AG20443 (cell line): Measurements from ENCODE around the gene NUP50.
A peak's percentile ranks its signal among the peaks of the same experiment; 100 is the strongest.
"Not testable (repeated sequence)": the region's sequence is repeated elsewhere in the genome, so short reads cannot be mapped to it uniquely, and the experiment has no call there.

Experiments used
- DNase-seq: peaks from one replicate; pipeline ENCODE4 v3.0.0; 2012; ENCODE audit warnings: low spot score, mixed read lengths

The NUP50 gene

GRCh38 chr22:45159652-45160462, 3.9 kb upstream of the NUP50 start:
- DNase-seq, result no peak

- no peak for DNase-seq
These were observed 1.2 kb upstream of the NUP50 start for GRCh38 chr22:45162531-45162930.

GRCh38 chr22:45163099-45163450, 650 bp upstream of the NUP50 start:
- DNase-seq, result peak; percentile 37

GRCh38 chr22:45164270-45165088, 754 bp downstream of the NUP50 start:
- DNase-seq, result peak; percentile 43

- no peak for DNase-seq
These were observed 3.2 kb downstream of the NUP50 start for GRCh38 chr22:45166932-45167331.

DNA sequence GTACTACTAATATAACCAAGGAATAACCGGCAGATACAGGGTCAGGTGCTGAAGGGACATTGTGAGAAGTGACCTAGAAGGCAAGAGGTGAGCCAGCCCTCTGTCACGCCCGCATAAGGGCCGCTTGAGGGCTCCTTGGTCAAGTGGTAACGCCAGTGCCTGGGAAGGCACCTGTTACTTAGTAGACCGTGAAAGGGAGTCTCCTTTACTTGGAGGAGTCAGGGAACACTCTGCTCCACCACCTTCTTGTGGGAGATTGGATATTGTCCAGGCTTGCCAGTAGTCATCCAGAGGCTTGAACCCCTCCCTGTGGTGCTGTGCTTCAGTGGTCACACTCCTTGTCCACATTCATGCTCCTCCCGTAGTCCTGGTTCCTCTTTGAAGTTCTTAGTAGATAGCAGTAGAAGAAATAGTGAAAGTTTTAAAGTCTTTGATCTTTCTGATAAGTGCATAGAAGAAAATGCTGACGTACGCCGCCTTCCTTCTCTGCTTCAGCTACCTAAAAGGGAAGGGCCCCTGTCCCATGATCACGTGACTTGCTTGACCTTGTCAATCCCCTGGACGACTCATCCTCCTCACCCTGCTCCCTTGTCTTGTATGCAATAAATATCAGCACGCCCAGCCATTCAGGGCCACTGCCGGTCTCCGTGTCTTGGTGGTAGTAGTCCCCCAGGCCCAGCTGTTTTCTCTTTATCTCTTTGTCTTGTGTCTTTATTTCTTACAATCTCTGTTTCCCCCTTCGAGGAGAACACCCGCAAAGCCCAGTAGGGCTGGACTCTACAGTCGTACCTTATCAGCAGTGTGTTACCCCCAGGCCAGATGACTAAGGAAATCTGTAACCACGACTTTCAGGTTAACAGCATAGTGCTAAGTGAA, 6.1 kb downstream of the NUP50 start:
- DNase-seq, result no peak

GRCh38 chr22:45171830-45172229, 8.1 kb downstream of the NUP50 start:
- no peak for DNase-seq

- no peak for DNase-seq
These were observed 9.3 kb downstream of the NUP50 start for GRCh38 chr22:45172881-45173585.

DNA sequence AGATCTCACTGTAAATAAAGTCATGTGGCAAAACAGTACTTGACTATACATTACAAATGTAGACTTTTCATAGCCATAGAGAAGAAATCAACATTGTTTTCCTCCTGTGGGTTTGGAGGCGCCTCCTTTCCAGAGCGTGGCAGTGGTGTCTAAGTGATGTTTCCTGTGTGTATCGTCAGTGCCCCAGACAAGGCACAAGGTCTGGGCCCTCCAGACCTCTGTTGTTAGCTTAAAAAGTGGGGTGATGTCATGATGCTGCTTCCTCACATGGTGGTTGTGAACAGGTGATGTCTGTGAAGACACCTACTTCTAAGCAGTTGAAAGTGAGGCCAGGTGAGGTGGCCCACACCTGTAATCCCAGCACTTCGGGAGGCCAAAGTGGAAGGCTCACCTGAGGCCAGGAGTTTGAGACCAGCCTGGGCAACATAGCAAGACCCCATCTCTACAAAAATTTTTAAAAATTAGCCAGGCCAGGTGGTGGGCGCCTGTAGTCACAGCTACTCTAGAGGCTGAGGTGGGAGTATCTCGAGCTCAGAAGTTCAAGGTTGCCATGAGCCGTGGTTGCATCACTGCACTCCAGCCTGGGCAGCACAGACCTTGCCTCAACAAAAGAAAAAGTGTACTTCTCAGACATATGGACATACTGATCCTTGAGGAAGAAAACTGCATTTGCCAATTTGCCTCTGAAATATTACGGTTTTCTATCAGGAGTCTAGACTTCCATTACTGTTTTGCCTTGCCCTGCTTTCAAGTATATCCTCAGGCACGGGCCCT, 15.7 kb downstream of the NUP50 start:
- no peak for DNase-seq

DNA sequence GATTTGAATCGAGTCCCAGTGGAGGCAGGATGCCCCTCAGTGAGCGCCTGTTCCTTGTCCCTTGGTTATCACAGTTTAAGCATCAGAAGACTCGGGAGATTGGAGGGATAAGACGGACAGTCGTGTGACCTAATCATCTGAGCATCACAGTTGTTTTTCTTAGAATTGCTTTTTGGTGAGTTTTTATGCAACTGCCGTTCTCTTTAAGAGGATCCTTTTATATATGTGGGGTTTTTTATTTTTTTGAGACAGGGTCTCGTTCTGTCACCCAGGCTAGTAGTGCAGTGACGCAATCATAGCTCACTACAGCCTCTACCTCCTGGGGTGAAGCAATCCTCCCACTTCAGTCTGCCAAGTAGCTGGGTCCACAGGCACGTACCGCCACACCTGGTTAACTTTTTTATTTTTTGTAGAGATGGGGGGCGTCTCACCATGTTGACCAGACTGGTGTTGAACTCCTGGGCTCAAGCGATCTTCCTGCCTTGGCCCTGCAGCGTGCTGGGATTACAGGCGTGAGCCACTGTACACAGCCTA, 16.5 kb downstream of the NUP50 start:
- DNase-seq, result no peak

DNA sequence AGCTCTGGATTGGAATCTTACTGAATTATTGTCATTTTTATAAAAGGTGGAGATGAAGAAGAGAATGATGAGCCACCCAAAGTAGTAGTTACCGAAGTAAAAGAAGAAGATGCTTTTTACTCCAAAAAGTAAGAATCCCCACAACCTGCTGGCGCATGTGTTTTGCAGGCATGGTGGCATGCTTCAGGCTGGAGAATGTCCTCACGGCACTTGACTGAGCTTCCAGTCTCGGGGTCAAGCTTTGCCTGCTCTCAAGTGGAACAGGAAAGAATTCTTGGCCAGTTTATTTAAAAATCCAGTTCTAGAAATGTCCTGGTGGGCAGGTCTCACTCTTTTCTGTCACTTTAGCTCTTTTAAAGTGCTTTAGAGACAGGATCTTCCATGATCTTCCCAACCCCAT, 17.5 kb downstream of the NUP50 start:
- DNase-seq, result no peak

DNA sequence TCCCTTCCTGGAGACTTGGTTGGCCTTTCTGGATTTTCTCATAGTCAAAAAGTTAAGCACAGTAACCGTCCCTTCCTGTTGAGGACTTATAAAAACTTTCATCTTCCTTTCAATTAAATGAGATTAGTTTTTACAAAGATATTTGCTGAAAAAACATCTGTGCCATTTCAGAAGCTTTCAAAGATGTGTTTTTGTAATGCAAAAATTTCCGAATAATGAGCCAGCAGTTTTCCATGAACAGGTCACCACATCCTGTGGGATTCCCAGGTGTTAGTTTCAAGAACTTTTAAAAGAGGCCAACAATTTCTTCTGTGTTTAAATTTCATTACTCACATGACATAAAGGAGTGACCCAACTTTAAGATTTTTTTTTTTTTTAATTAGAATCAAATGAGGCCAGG, 18.0 kb downstream of the NUP50 start:
- DNase-seq, result no peak

- no peak for DNase-seq
These were observed 20.2 kb downstream of the NUP50 start for GRCh38 chr22:45183974-45184373.

- DNase-seq, result no peak
These were observed 22.2 kb downstream of the NUP50 start for GRCh38 chr22:45185718-45186514.

GRCh38 chr22:45187891-45188290, 24.2 kb downstream of the NUP50 start:
- no peak for DNase-seq

GRCh38 chr22:45188779-45189178, 25.1 kb downstream of the NUP50 start:
- no peak for DNase-seq

GRCh38 chr22:45190202-45190872, 26.6 kb downstream of the NUP50 start:
- no peak for DNase-seq

DNA sequence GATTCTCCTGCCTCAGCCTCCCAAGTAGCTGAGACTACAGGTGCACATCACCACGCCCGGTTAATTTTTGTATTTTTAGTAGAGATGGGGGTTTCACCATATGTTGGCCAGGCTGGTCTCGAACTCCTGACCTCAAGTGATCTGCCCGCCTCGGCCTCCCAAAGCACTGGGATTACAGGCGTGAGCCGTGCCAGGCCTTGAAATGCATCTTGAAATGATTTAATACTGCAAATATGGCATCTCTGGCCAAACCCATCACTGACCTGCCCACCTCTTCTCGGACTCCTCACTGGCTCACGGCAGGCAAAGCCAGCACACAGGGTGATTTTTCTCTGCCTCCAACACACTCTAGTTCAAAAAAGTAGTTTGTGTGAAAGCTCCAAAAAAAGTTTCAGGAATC, 28.0 kb downstream of the NUP50 start:
- not testable (repeated sequence) for DNase-seq

GRCh38 chr22:45192701-45193187, 29.0 kb downstream of the NUP50 start:
- peak; percentile 24 for DNase-seq
